Mesendoderm (in vitro differentiated cells): ENCODE results near the gene GAS2L2.

ENCODE experiments used
- DNase-seq: peaks from one replicate; pipeline ENCODE4 v3.0.0; 2013
- H2AK5ac ChIP-seq: 2 replicates; pipeline ENCODE4 v1.6.1; 2013; ENCODE audit warnings: low read length, inconsistent platforms
- H2BK120ac ChIP-seq: 2 replicates; pipeline ENCODE4 v1.6.1; 2013; ENCODE audit warnings: low read depth, mild to moderate bottlenecking, low read length, moderate library complexity, mixed read lengths
- H2BK15ac ChIP-seq: replicated peaks from 2 replicates; pipeline ENCODE4 v1.6.1; 2013; ENCODE audit warnings: low read depth, mild to moderate bottlenecking, moderate library complexity
- H2BK5ac ChIP-seq: 2 replicates; pipeline ENCODE4 v1.6.1; 2013; ENCODE audit warnings: low read length, inconsistent platforms
- H3K18ac ChIP-seq: 2 replicates; pipeline ENCODE4 v1.6.1; 2013; ENCODE audit warnings: mild to moderate bottlenecking, low read length, mixed read lengths
- H3K23ac ChIP-seq: one replicate; pipeline ENCODE4 v1.6.1; 2013; ENCODE audit warnings: low read length
- H3K27ac ChIP-seq: 2 replicates; pipeline ENCODE4 v1.5.1; 2013; ENCODE audit warnings: low read depth, mild to moderate bottlenecking, inconsistent platforms, low read length, moderate library complexity
- H3K27me3 ChIP-seq: 2 replicates; pipeline ENCODE4 v1.6.1; 2013; ENCODE audit warnings: low read length, control low read depth, mild to moderate bottlenecking, inconsistent platforms; ENCODE audit not compliant: insufficient read depth, poor library complexity
- H3K36me3 ChIP-seq: 2 replicates; pipeline ENCODE4 v1.6.1; 2013; ENCODE audit warnings: low read length, inconsistent platforms; ENCODE audit not compliant: control insufficient read depth, insufficient read depth
- H3K4ac ChIP-seq: one replicate; pipeline ENCODE4 v1.6.1; 2013; ENCODE audit warnings: low read depth, mild to moderate bottlenecking, low read length, moderate library complexity
- H3K4me1 ChIP-seq: 2 replicates; pipeline ENCODE4 v1.6.1; 2013; ENCODE audit warnings: low read depth, low read length, inconsistent platforms; ENCODE audit not compliant: control insufficient read depth
- H3K4me2 ChIP-seq: 2 replicates; pipeline ENCODE4 v1.6.1; 2013; ENCODE audit warnings: low read length
- H3K4me3 ChIP-seq: 2 replicates; pipeline ENCODE4 v1.5.1; 2013; ENCODE audit warnings: mild to moderate bottlenecking, low read length
- H3K56ac ChIP-seq: one replicate; pipeline ENCODE4 v1.6.1; 2013; ENCODE audit warnings: low read length
- H3K79me1 ChIP-seq: 2 replicates; pipeline ENCODE4 v1.6.1; 2013; ENCODE audit warnings: low read length, inconsistent platforms
- H3K79me2 ChIP-seq: 2 replicates; pipeline ENCODE4 v1.6.1; 2013; ENCODE audit warnings: mild to moderate bottlenecking, low read length; ENCODE audit not compliant: control insufficient read depth, insufficient read depth
- H3K9ac ChIP-seq: 2 replicates; pipeline ENCODE4 v1.6.1; 2013; ENCODE audit warnings: low read length, inconsistent platforms
- H4K5ac ChIP-seq: one replicate; pipeline ENCODE4 v1.6.1; 2013; ENCODE audit warnings: low read length
- H4K8ac ChIP-seq: one replicate; pipeline ENCODE4 v1.6.1; 2013; ENCODE audit warnings: low read depth, mild to moderate bottlenecking, control low read depth, low read length, moderate library complexity
- WGBS: extraction: QIAGEN DNeasy Blood & Tissue Kit; methylation state at CpG from one replicate; pipeline ENCODE4 v1.1.7; 2013; ENCODE audit warnings: low lambda C conversion rate, missing lambda C conversion rate; ENCODE audit not compliant: insufficient coverage; ENCODE audit errors: extremely low coverage; 5-methylcytosine and 5-hydroxymethylcytosine counted together

GAS2L2 gene

DNA sequence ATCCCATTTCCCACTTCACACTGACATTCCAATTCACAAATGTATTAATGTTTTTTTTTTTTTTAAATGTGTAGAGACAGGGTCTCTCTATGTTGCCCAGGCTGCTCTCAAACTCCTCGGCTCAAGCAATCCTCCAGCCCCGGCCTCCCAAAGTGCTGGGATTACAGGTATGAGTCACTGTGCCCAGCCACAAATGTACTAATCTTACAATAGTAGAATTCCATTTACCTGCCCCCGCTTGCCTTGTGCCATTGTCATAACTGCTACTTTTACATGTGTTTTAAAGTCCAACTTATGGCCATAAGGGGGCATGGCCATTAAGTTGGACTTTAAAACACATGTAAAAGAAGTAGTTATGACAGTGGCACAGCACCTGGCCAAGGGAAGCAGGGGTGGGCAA is 37.8 kb upstream of the GAS2L2 start:
- H3K27me3 ChIP-seq: peaks cover 17% of the 10 kb centered on the region

DNA sequence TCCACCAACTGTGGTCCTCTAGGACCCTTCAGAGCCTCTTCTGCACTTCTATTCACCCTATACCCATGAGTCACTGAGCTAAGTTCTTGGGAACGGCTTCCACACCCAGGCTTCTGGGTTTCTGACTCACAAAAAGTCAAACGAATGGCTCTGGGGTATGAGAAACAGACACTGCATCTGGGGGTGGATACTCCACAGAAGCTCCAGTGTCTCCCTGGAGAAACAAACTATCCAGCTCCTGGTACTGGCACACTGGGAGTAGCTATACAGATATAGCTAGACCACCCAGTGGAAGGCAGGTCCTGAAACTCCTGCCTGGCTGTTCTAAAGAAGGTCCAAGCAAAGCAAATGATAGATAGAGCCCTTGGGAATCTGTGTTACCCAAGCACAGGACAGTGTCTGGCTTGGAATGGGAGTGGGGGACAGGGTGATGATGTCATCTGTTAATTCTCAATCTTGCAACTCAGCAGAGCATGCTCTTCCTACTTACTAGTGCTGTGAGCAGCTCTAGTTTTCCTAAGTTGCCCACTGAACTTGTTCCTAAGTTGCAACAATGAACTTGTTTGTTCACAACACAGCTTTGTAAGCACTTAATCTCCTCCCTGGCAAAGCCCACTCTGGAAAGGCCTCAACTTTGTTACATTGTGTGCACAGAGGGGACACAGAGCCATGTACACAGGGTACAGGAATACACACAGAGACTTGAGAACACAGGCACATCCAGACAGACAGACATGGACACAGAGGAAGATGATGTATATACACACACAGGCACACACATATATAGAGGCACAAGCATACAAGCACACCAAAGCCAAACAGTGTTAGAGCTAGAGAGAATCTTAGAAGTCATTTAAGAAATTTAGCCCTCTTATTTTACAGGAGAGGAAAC is 35.7 kb upstream of the GAS2L2 start:
- no peak overlapping the region for H3K4ac ChIP-seq
- H2BK15ac ChIP-seq: no peak overlapping the region
- H4K5ac ChIP-seq: no peak overlapping the region
- no peak overlapping the region for H2AK5ac ChIP-seq
- no peak overlapping the region for H2BK5ac ChIP-seq
- DNase-seq: no peak
- WGBS: no CpG with 5 or more reads among the region's 2 CpGs
- no peaks in the 10 kb centered on the region for H3K36me3 ChIP-seq
- no peak overlapping the region for H3K9ac ChIP-seq
- peak overlapping the region; percentile 17 for H3K56ac ChIP-seq
- no peaks in the 10 kb centered on the region for H3K79me2 ChIP-seq
- no peak overlapping the region for H3K18ac ChIP-seq
- no peak overlapping the region for H3K4me2 ChIP-seq
- H3K27ac ChIP-seq: no peak overlapping the region
- no peak overlapping the region for H2BK120ac ChIP-seq
- H4K8ac ChIP-seq: no peak overlapping the region
- H3K79me1 ChIP-seq: no peaks in the 10 kb centered on the region
- no peak overlapping the region for H3K4me3 ChIP-seq
- H3K27me3 ChIP-seq: peaks cover 4% of the 10 kb centered on the region
- H3K4me1 ChIP-seq: no peaks in the 10 kb centered on the region
- H3K23ac ChIP-seq: no peak overlapping the region

More for the DNA sequence above, 37.8 kb upstream of the GAS2L2 start:
- Histone ChIP-seq H3K4me2 (no peak overlapping the region), H2AK5ac (no peak overlapping the region), H3K79me1 (no peaks in the 10 kb centered on the region), H3K27ac (no peak overlapping the region), H3K4ac (no peak overlapping the region), H3K56ac (no peak overlapping the region), H2BK5ac (no peak overlapping the region), H3K36me3 (no peaks in the 10 kb centered on the region), H3K18ac (no peak overlapping the region), H2BK120ac (no peak overlapping the region), H3K23ac (no peak overlapping the region), H4K8ac (no peak overlapping the region), H3K79me2 (no peaks in the 10 kb centered on the region), H4K5ac (no peak overlapping the region), H3K4me3 (no peak overlapping the region), H3K9ac (no peak overlapping the region), H2BK15ac (no peak overlapping the region), H3K4me1 (no peaks in the 10 kb centered on the region)
- no peak for DNase-seq
- no CpG with 5 or more reads among the region's 3 CpGs for WGBS

DNA sequence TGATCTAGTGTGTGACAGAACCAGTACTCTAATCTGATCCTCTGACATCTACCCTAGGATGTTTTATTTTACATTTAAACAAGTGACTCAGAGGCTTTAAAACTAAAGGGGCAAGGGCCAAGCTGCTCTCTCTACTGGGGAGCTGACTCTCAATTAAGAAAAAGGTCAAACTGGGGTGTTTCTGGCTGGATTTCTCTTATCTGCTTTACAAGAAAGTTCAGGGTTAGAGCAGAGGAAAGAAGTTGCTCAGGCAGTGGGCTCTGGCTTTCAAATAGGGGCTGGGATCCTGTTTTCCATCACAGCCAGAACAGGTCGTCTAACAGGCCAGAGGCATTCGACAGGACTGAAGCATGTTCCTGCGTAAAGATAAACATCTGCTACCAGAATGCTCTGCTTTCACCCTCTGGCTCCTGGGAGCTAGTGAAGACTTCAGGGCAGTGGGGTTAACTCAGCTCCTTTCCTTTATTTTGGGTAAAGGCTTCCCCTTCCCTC is 33.9 kb upstream of the GAS2L2 start:
- Histone ChIP-seq H3K18ac (no peak overlapping the region), H3K4me1 (no peaks in the 10 kb centered on the region), H3K27me3 (no peaks in the 10 kb centered on the region), H3K23ac (no peak overlapping the region), H2BK5ac (no peak overlapping the region), H2AK5ac (no peak overlapping the region), H3K4me2 (no peak overlapping the region), H4K5ac (no peak overlapping the region), H3K36me3 (no peaks in the 10 kb centered on the region), H3K56ac (no peak overlapping the region), H3K4me3 (no peak overlapping the region), H3K79me2 (no peaks in the 10 kb centered on the region), H3K27ac (no peak overlapping the region), H3K79me1 (no peaks in the 10 kb centered on the region), H3K4ac (no peak overlapping the region), H3K9ac (no peak overlapping the region), H2BK15ac (no peak overlapping the region), H2BK120ac (no peak overlapping the region), H4K8ac (no peak overlapping the region)
- WGBS: no CpG with 5 or more reads among the region's 3 CpGs
- no peak for DNase-seq

DNA sequence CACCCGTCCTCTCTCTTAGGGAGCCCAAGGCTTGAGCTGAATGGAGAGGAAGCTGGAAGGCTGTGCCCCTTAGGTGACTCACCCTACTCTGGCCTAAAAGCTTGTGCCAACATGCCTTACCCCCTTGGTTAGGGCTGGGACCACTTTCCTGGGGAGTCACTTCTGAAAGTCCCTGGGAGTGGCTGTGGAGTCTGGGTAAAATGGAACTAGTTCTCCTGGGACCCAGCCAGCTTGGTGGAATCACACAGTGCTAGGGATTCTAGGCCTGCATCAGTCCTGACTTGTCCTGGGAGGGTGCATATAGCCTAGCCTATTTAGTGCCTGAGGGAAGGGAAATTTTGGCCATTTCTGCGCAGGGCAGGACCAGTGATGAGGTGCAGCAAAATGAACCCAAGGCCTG is 31.9 kb upstream of the GAS2L2 start:
- Histone ChIP-seq H2BK15ac (no peak overlapping the region), H3K79me2 (no peaks in the 10 kb centered on the region), H4K5ac (no peak overlapping the region), H3K18ac (no peak overlapping the region), H4K8ac (no peak overlapping the region), H3K56ac (no peak overlapping the region), H3K9ac (no peak overlapping the region), H3K79me1 (no peaks in the 10 kb centered on the region), H3K4me2 (no peak overlapping the region), H3K27me3 (no peaks in the 10 kb centered on the region), H2BK5ac (no peak overlapping the region), H3K4me3 (no peak overlapping the region), H3K23ac (no peak overlapping the region), H3K4me1 (no peaks in the 10 kb centered on the region), H3K27ac (no peak overlapping the region), H2AK5ac (no peak overlapping the region), H3K4ac (no peak overlapping the region), H2BK120ac (no peak overlapping the region), H3K36me3 (no peaks in the 10 kb centered on the region)
- DNase-seq: no peak
- no CpG with 5 or more reads among the region's 2 CpGs for WGBS

DNA sequence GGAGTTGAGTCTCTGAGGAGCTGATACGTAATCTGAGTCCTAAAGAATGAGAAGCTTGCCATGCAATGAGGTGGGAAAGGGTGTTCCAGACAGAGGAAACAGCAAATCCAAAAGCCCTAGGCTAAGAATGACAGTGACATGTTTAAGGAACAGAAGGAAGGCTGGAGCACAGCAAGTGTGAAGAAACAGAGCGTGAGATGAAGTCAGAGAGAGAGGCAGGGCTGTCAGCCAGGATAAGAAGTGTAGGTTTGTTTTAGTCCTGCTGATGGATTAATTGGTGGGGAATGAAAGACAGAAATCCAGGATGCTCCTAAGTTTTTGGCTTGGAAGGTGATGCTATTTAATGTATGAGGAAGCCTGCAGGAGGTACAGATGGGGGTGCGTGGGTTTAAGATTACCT is 27.9 kb upstream of the GAS2L2 start:
- Histone ChIP-seq H3K4ac (no peak overlapping the region), H2BK5ac (no peak overlapping the region), H2BK120ac (no peak overlapping the region), H3K18ac (no peak overlapping the region), H4K5ac (no peak overlapping the region), H3K27ac (no peak overlapping the region), H3K4me1 (no peaks in the 10 kb centered on the region), H3K9ac (no peak overlapping the region), H2BK15ac (no peak overlapping the region), H3K4me3 (no peak overlapping the region), H4K8ac (no peak overlapping the region), H3K36me3 (no peaks in the 10 kb centered on the region), H3K27me3 (no peaks in the 10 kb centered on the region), H3K23ac (no peak overlapping the region), H3K79me2 (no peaks in the 10 kb centered on the region), H3K56ac (peak overlapping the region; percentile 25), H2AK5ac (no peak overlapping the region), H3K4me2 (no peak overlapping the region), H3K79me1 (no peaks in the 10 kb centered on the region)
- DNase-seq: no peak
- WGBS: no CpG with 5 or more reads among the region's 3 CpGs
